Gastrocnemius medialis (tissue), 4 donors: ENCODE measurements around the gene ZNF79. TPM values are rescaled to one million over a fixed set of nuclear protein-coding genes. Genes with fewer than 3 reads are reported as not detected.

ENCODE experiments used
- ATAC-seq, 2 donors: fragments of 150-250 bp; one replicate each; pipeline ENCODE4 v1.9.1; 2016
- DNase-seq, 2 donors: peaks; one replicate each; pipeline ENCODE4 v3.0.0-alpha.2; 2019
- H3K27ac ChIP-seq, 4 donors: fragments of 200-600 bp; sonication (generic); 1 replicate in 1 of 4; 2 replicates in 3 of 4; pipeline ENCODE4 v1.5.1; 2016 to 2018; ENCODE audit warnings: mild to moderate bottlenecking in 2 of 4, moderate library complexity in 1 of 4
- H3K27me3 ChIP-seq, 3 donors: fragments of 200-600 bp; sonication (generic) in 2 of 3; 1 replicate in 1 of 3; 2 replicates in 2 of 3; pipeline versions ENCODE4 v1.5.1 to v1.6.0; 2016 to 2019; ENCODE audit warnings: mild to moderate bottlenecking in 1 of 3, moderate library complexity in 1 of 3
- H3K36me3 ChIP-seq, 2 donors: fragments of 200-600 bp; sonication (generic) in 1 of 2; one replicate each; pipeline ENCODE4 v1.5.1; 2017 to 2018
- H3K4me1 ChIP-seq, 2 donors: fragments of 200-600 bp; sonication (generic) in 1 of 2; one replicate each; pipeline ENCODE4 v1.5.1; 2016 to 2017; ENCODE audit warnings: mild to moderate bottlenecking in 2 of 2
- H3K4me3 ChIP-seq, 4 donors: fragments of 200-600 bp; sonication (generic) in 3 of 4; 1 replicate in 1 of 4; 2 replicates in 3 of 4; pipeline ENCODE4 v1.5.1; 2016 to 2019; ENCODE audit warnings: mild to moderate bottlenecking in 2 of 4
- H3K9me3 ChIP-seq, 3 donors: fragments of 200-600 bp; sonication (generic) in 2 of 3; 1 replicate in 1 of 3; 2 replicates in 2 of 3; pipeline ENCODE4 v1.5.1; 2016 to 2019
- CTCF ChIP-seq, 5 experiments: fragments of 450-650 bp in 3 of 5; fragments of 200-600 bp in 2 of 5; sonication (generic) in 2 of 5; IDR thresholded peaks in 4 of 5; conservative IDR thresholded peaks in 1 of 5; 1 replicate in 4 of 5; 2 replicates in 1 of 5; pipeline ENCODE4 v1.5.1; 2016 to 2019; ENCODE audit warnings: antibody characterized with exemption in 5 of 5, mild to moderate bottlenecking in 3 of 5, moderate library complexity in 3 of 5
- POLR2A ChIP-seq, 2 donors: fragments of 450-650 bp; IDR thresholded peaks; one replicate each; pipeline ENCODE4 v1.6.1; 2017; ENCODE audit warnings: antibody characterized with exemption in 2 of 2, mild to moderate bottlenecking in 2 of 2, moderate library complexity in 2 of 2
- in situ Hi-C, 4 donors: fragments of 200-750 bp; cut with MboI; loops; one replicate each; pipeline versions ENCODE4 v1.15.0 to v1.8.0; 2017; ENCODE audit warnings: low sequenced_read_pairs in 4 of 4
- intact Hi-C: fragments of 100-400 bp; cut with DNase I; formaldehyde crosslinking; loops from one replicate; pipeline ENCODE4 v1.15.1; 2023; ENCODE audit warnings: low total_unique reads
- total RNA-seq, 4 donors: library from RNA; depleted of rRNA; stranded (reverse); fragments of >200 nt; gene quantifications; one replicate each; pipeline versions ENCODE4 v1.1.0 to v1.2.3, GENCODE V29; 2016

The ZNF79 gene
- total RNA-seq, 4 donors from 2014 or later, result 3.9 to 9.3 (median 6.4) TPM

- Histone ChIP-seq H3K27ac (no peak overlapping the region), H3K36me3 (peaks cover 0 to 55% of the 10 kb centered on the region in 2 donors), H3K9me3 (no peaks in the 10 kb centered on the region), H3K4me1 (peaks cover 1 to 3% of the 10 kb centered on the region in 2 donors), H3K27me3 (no peaks in the 10 kb centered on the region), H3K4me3 (no peak overlapping the region)
- intact Hi-C loops (no loop called here), in situ Hi-C loops (loop anchor here in 1 of 4 donors (25.0 kb wide), 1 partner anchor 466 kb away; no protein-coding TSS in a partner anchor)
- no peak for TF ChIP-seq CTCF (IDR thresholded peaks at IDR 0.05 in 4 of 5, conservative IDR thresholded peaks at IDR 0.05 in 1 of 5)
- no peak for TF ChIP-seq POLR2A (IDR thresholded peaks at IDR 0.05)
- DNase-seq, result no peak
- ATAC-seq, result no peak
These were observed 20.5 kb upstream of the ZNF79 start for GRCh38 chr9:127403507-127404192.

- TF ChIP-seq CTCF (IDR thresholded peaks at IDR 0.05 in 4 of 5, conservative IDR thresholded peaks at IDR 0.05 in 1 of 5) (no peak), POLR2A (IDR thresholded peaks at IDR 0.05) (no peak)
These were observed 19.6 kb upstream of the ZNF79 start for GRCh38 chr9:127404631-127405030.

GRCh38 chr9:127405344-127406125 lies 18.6 kb upstream of the ZNF79 start:
- no peak for ATAC-seq
- intact Hi-C loops, result no loop called here

More at GRCh38 chr9:127404631-127405030, 19.6 kb upstream of the ZNF79 start:
- DNase-seq (no peak), ATAC-seq (no peak)
- intact Hi-C loops, result no loop called here
- in situ Hi-C loops, result loop anchor here in 1 of 4 donors (25.0 kb wide), 1 partner anchor 467 kb away; no protein-coding TSS in a partner anchor
- H3K4me3 ChIP-seq, result no peak overlapping the region
- no peaks in the 10 kb centered on the region for H3K4me1 ChIP-seq
- peaks cover 0 to 55% of the 10 kb centered on the region in 2 donors for H3K36me3 ChIP-seq
- H3K9me3 ChIP-seq, result no peaks in the 10 kb centered on the region
- no peaks in the 10 kb centered on the region for H3K27me3 ChIP-seq
- H3K27ac ChIP-seq, result no peak overlapping the region

More at GRCh38 chr9:127405344-127406125, 18.6 kb upstream of the ZNF79 start:
- Histone ChIP-seq H3K4me1 (no peaks in the 10 kb centered on the region), H3K27ac (no peak overlapping the region), H3K36me3 (peaks cover 0 to 51% of the 10 kb centered on the region in 2 donors), H3K9me3 (no peaks in the 10 kb centered on the region), H3K4me3 (no peak overlapping the region), H3K27me3 (no peaks in the 10 kb centered on the region)
- no peak for DNase-seq
- TF ChIP-seq CTCF (IDR thresholded peaks at IDR 0.05 in 4 of 5, conservative IDR thresholded peaks at IDR 0.05 in 1 of 5), result no peak
- TF ChIP-seq POLR2A (IDR thresholded peaks at IDR 0.05), result no peak
- in situ Hi-C loops, result loop anchor here in 1 of 4 donors (25.0 kb wide), 1 partner anchor 468 kb away; no protein-coding TSS in a partner anchor
